Measurements from ENCODE around the gene SCRN2. TPM values are rescaled to one million over a fixed set of nuclear protein-coding genes. Genes with fewer than 3 reads are reported as not detected.

The SCRN2 gene
- total RNA-seq, 1 donor from 2014 or later: 33.1 TPM

- no peaks in the 10 kb centered on the region for H3K27me3 ChIP-seq
- peaks cover 0 to 16% of the 10 kb centered on the region in 2 donors for H3K36me3 ChIP-seq
- TF ChIP-seq POLR2AphosphoS5 (IDR thresholded peaks at IDR 0.05; ENCODE audit: insufficient read depth in 1 of 2, low read depth in 1 of 2): no peak
- TF ChIP-seq CTCF (IDR thresholded peaks at IDR 0.05): no peak
- TF ChIP-seq POLR2A (IDR thresholded peaks at IDR 0.05): no peak
- no peak overlapping the region for H3K4me3 ChIP-seq
- no peak overlapping the region for H3K27ac ChIP-seq
- intact Hi-C loops (cut with DNase I): no loop called here
- H3K9me3 ChIP-seq: no peaks in the 10 kb centered on the region
- DNase-seq (ENCODE audit: extremely low spot score in 2 of 2): no peak
- H3K4me1 ChIP-seq: peaks cover 15% of the 10 kb centered on the region
Observed at GRCh38 chr17:47808036-47808829, 32.8 kb downstream of the SCRN2 start.

- H3K27me3 ChIP-seq: no peaks in the 10 kb centered on the region
- no peak for DNase-seq (ENCODE audit: extremely low spot score in 2 of 2)
- no peaks in the 10 kb centered on the region for H3K9me3 ChIP-seq
- no peak overlapping the region for H3K27ac ChIP-seq
- H3K36me3 ChIP-seq: peaks cover 0 to 16% of the 10 kb centered on the region in 2 donors
- TF ChIP-seq CTCF (IDR thresholded peaks at IDR 0.05) (no peak), POLR2AphosphoS5 (IDR thresholded peaks at IDR 0.05; ENCODE audit: insufficient read depth in 1 of 2, low read depth in 1 of 2) (no peak), POLR2A (IDR thresholded peaks at IDR 0.05) (no peak)
- intact Hi-C loops (cut with DNase I): no loop called here
- H3K4me1 ChIP-seq: peaks cover 15% of the 10 kb centered on the region
- H3K4me3 ChIP-seq: no peak overlapping the region
Observed at GRCh38 chr17:47807421-47807820, 33.7 kb downstream of the SCRN2 start.

- Histone ChIP-seq H3K27ac (no peak overlapping the region), H3K36me3 (peaks cover 0 to 16% of the 10 kb centered on the region in 2 donors), H3K27me3 (no peaks in the 10 kb centered on the region), H3K4me3 (no peak overlapping the region), H3K4me1 (peaks cover 15% of the 10 kb centered on the region), H3K9me3 (no peaks in the 10 kb centered on the region)
- DNase-seq (ENCODE audit: extremely low spot score in 2 of 2): peak in 1 of 2 donors; percentile 25
- TF ChIP-seq POLR2AphosphoS5 (IDR thresholded peaks at IDR 0.05; ENCODE audit: insufficient read depth in 1 of 2, low read depth in 1 of 2) (no peak), POLR2A (IDR thresholded peaks at IDR 0.05) (no peak), CTCF (IDR thresholded peaks at IDR 0.05) (no peak)
- intact Hi-C loops (cut with DNase I): no loop called here
Observed at GRCh38 chr17:47806913-47807255, 34.2 kb downstream of the SCRN2 start.

- no peak for TF ChIP-seq POLR2A (IDR thresholded peaks at IDR 0.05)
- no peak for TF ChIP-seq POLR2AphosphoS5 (IDR thresholded peaks at IDR 0.05; ENCODE audit: insufficient read depth in 1 of 2, low read depth in 1 of 2)
- TF ChIP-seq CTCF (IDR thresholded peaks at IDR 0.05): no peak
- H3K4me1 ChIP-seq: peaks cover 15% of the 10 kb centered on the region
- no peak overlapping the region for H3K4me3 ChIP-seq
- no peak overlapping the region for H3K27ac ChIP-seq
- DNase-seq (ENCODE audit: extremely low spot score in 2 of 2): peak; percentile 43 to 70
- H3K36me3 ChIP-seq: peaks cover 0 to 16% of the 10 kb centered on the region in 2 donors
- no peaks in the 10 kb centered on the region for H3K27me3 ChIP-seq
- intact Hi-C loops (cut with DNase I): no loop called here
- H3K9me3 ChIP-seq: no peaks in the 10 kb centered on the region
Observed at GRCh38 chr17:47806026-47806912, 34.8 kb downstream of the SCRN2 start.
